GM23338 (cell line): ENCODE measurements around the gene IL19.

Experiments
- CREB1 ChIP-seq: fragments of 250-450 bp; sonication (Bioruptor Pico); IDR thresholded peaks from 2 replicates; pipeline ENCODE4 v1.5.0; 2020; ENCODE audit warnings: low read depth, mild to moderate bottlenecking, moderate library complexity
- CTCF ChIP-seq, 2 experiments: fragments of 200-600 bp in 1 of 2; sonication (generic) in 1 of 2; conservative IDR thresholded peaks; 2 replicates each; pipeline versions ENCODE4 v1.5.1 to v1.6.1; 2016 to 2017; ENCODE audit warnings: antibody characterized with exemption in 2 of 2, low read depth in 2 of 2, mild to moderate bottlenecking in 2 of 2, moderate library complexity in 1 of 2
- EZH2 ChIP-seq: fragments of 200-600 bp; sonication (generic); IDR thresholded peaks from one replicate; pipeline ENCODE4 v1.8.0; 2017; ENCODE audit warnings: antibody characterized with exemption, mild to moderate bottlenecking, low read depth; ENCODE audit not compliant: unreplicated experiment
- EZH2phosphoT487 ChIP-seq: fragments of 200-600 bp; sonication (generic); IDR thresholded peaks from one replicate; pipeline ENCODE4 v1.8.1; 2018; ENCODE audit warnings: antibody characterized with exemption; ENCODE audit not compliant: unreplicated experiment
- POLR2AphosphoS5 ChIP-seq: IDR thresholded peaks from 2 replicates; pipeline ENCODE4 v1.6.1; 2016; ENCODE audit warnings: antibody characterized with exemption, low read depth

DNA sequence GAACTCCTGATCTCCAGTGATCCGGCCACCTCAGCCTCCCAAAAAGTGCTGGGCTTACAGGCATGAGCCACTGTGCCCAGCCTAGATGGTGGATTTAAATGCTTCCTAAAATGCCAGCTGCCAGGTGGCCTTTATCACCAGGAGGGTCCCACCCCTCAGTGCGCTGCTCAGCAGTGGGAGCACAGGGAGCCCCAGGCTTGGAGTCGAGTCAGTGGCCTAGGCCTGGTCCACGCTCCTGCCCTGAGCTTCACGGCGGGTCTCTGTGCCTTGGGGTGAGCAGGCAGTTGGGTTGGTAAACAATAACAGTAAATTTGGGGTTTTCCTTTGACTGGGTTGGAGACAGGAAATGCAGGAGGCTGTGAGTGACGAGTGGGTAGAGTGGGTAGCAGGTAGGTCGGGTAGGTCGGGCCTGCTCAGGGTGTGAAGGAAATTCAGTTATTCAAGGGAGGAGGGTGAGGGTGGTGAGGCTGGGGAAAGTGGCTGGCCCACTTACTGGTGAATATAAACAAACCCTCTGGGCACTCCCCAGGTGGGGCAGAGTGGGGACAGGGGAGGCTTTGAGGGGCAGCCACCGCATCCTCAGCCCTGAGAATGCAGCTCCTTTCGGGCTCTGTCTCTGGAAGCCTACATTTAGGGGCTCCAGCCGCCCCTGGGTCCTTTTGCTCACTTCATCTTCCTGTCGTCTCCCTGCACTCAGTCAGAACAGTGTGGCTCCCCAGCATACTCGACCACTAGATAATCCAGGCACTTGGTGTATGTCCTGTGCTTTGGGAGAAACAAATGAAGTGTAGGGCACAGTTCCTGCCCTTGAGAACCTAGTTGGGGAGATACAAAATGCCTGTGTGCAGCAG is 33.5 kb upstream of the IL19 start:
- no peak for TF ChIP-seq POLR2AphosphoS5
- no peak for TF ChIP-seq CTCF (conservative IDR thresholded peaks at IDR 0.05; ENCODE audit: low read depth in 2 of 2)
- no peak for TF ChIP-seq EZH2
- no peak for TF ChIP-seq EZH2phosphoT487
- no peak for TF ChIP-seq CREB1 (CRISPR knock-in tag)
